DOHH2 (cell line): ENCODE data around the gene SUN2.

Experiments used
- EZH2phosphoT487 ChIP-seq: fragments of 200-600 bp; sonication (generic); IDR thresholded peaks from 2 replicates; pipeline ENCODE4 v1.6.1; 2017; ENCODE audit warnings: borderline replicate concordance, mild to moderate bottlenecking, antibody characterized with exemption, low read length, moderate library complexity, mixed read lengths
- TF ChIP-seq, protein P1 (sequence below): fragments of 200-600 bp; sonication (generic); IDR thresholded peaks from one replicate; pipeline ENCODE4 v1.5.1; 2014; ENCODE audit warnings: antibody characterized with exemption, mild to moderate bottlenecking, low read depth, low read length; ENCODE audit not compliant: poor library complexity, severe bottlenecking

DNA sequence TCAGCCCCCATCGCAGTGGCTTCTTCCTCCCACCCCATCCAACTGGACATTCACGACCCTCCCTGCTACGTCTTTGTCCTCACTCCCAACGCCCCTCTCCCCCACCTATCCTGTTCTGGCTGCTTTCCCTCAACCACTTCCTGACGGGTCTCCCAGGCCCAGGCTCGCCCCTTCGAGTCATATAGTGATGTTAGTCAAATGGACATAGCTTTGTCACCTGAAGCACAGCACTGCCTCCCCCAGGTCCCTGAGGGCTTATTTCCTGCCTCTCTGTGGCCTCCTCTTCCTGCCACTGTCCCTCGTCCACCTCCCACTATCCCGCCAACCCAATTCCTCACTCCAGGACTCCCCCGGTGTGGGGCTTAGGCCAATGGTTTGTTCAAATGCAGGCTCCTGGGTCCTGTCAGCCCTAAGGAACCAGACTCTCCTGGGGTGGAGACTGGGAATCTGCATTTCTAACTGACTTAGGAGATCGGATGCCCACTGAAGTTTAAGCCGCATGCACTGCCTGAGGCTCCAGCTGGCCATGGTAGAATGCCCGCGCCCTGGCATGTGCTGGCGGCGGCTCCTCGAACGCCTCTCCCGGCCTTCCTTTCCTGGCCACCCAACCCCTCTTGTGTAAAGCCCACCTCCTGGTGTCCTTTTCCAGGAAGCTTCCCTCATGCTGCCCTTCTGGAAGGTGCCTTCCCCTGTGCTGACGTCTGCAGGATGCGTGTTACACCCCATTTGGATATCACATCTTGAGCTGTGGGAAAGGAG is 18.3 kb downstream of the SUN2 start:
- TF ChIP-seq, protein P1, sequence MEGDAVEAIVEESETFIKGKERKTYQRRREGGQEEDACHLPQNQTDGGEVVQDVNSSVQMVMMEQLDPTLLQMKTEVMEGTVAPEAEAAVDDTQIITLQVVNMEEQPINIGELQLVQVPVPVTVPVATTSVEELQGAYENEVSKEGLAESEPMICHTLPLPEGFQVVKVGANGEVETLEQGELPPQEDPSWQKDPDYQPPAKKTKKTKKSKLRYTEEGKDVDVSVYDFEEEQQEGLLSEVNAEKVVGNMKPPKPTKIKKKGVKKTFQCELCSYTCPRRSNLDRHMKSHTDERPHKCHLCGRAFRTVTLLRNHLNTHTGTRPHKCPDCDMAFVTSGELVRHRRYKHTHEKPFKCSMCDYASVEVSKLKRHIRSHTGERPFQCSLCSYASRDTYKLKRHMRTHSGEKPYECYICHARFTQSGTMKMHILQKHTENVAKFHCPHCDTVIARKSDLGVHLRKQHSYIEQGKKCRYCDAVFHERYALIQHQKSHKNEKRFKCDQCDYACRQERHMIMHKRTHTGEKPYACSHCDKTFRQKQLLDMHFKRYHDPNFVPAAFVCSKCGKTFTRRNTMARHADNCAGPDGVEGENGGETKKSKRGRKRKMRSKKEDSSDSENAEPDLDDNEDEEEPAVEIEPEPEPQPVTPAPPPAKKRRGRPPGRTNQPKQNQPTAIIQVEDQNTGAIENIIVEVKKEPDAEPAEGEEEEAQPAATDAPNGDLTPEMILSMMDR = no peak
- TF ChIP-seq EZH2phosphoT487 = no peak
